Measurements from ENCODE around the gene XIST.

DNA sequence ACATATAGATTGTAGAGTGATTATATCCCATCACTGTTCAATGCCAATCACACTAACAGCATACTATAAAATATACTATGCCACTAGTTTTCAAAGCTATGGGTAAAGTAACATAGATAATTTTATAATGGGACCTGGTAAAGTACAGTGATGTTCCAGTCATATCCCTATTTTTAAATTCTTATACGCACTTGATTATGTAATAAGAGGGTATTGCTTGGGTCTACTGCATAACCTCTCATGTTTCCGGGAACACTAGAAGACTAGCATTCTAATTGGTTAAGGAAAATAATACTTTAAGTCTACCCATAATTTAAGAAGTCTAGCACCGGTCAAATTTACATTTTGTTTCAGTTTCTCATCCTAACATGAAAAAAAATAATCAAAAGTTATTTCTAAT is 14.4 kb downstream of the XIST start:
- TF ChIP-seq, protein P1, sequence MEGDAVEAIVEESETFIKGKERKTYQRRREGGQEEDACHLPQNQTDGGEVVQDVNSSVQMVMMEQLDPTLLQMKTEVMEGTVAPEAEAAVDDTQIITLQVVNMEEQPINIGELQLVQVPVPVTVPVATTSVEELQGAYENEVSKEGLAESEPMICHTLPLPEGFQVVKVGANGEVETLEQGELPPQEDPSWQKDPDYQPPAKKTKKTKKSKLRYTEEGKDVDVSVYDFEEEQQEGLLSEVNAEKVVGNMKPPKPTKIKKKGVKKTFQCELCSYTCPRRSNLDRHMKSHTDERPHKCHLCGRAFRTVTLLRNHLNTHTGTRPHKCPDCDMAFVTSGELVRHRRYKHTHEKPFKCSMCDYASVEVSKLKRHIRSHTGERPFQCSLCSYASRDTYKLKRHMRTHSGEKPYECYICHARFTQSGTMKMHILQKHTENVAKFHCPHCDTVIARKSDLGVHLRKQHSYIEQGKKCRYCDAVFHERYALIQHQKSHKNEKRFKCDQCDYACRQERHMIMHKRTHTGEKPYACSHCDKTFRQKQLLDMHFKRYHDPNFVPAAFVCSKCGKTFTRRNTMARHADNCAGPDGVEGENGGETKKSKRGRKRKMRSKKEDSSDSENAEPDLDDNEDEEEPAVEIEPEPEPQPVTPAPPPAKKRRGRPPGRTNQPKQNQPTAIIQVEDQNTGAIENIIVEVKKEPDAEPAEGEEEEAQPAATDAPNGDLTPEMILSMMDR (IDR thresholded peaks at IDR 0.05 in 2 of 3, conservative IDR thresholded peaks at IDR 0.05 in 1 of 3; ENCODE audit: insufficient read depth in 2 of 3, low read depth in 1 of 3, low read length in 3 of 3): no peak
- TF ChIP-seq U2AF1 (optimal IDR thresholded peaks at IDR 0.05; ENCODE audit: low read depth, low read length): no peak
- no peak for TF ChIP-seq GABPA (tag; conservative IDR thresholded peaks at IDR 0.05; ENCODE audit: low read depth)
- TF ChIP-seq CEBPB (tag; IDR thresholded peaks at IDR 0.05): no peak
- TF ChIP-seq ARNT (IDR thresholded peaks at IDR 0.05): no peak
- no peak for TF ChIP-seq RAD21 (CRISPR knock-in tag; conservative IDR thresholded peaks at IDR 0.05 in 1 of 2, IDR thresholded peaks at IDR 0.05 in 1 of 2)
- no peak for TF ChIP-seq BDP1 (IDR thresholded peaks at IDR 0.05; ENCODE audit: insufficient read depth, insufficient read length)
- no peak for TF ChIP-seq TCF3 (CRISPR knock-in tag; IDR thresholded peaks at IDR 0.05)
- TF ChIP-seq, protein P2, sequence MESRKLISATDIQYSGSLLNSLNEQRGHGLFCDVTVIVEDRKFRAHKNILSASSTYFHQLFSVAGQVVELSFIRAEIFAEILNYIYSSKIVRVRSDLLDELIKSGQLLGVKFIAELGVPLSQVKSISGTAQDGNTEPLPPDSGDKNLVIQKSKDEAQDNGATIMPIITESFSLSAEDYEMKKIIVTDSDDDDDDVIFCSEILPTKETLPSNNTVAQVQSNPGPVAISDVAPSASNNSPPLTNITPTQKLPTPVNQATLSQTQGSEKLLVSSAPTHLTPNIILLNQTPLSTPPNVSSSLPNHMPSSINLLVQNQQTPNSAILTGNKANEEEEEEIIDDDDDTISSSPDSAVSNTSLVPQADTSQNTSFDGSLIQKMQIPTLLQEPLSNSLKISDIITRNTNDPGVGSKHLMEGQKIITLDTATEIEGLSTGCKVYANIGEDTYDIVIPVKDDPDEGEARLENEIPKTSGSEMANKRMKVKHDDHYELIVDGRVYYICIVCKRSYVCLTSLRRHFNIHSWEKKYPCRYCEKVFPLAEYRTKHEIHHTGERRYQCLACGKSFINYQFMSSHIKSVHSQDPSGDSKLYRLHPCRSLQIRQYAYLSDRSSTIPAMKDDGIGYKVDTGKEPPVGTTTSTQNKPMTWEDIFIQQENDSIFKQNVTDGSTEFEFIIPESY (CRISPR knock-in tag; IDR thresholded peaks at IDR 0.05): no peak
- no peak for TF ChIP-seq EZH2 (IDR thresholded peaks at IDR 0.05; ENCODE audit: borderline replicate concordance, low read depth, low read length)
- no peak for TF ChIP-seq TEAD4 (IDR thresholded peaks at IDR 0.05; ENCODE audit: low read length)
- TF ChIP-seq TEAD4 (CRISPR knock-in tag; IDR thresholded peaks at IDR 0.05; ENCODE audit: borderline replicate concordance): no peak
- no peak for TF ChIP-seq BRF1 (IDR thresholded peaks at IDR 0.05; ENCODE audit: borderline replicate concordance, extremely low read depth, insufficient read length)

All from K562 (cell line).